Coronary artery (tissue), 2 donors: Measurements from ENCODE around the gene NEK2.

Experiments
- DNase-seq: peaks from one replicate; pipeline ENCODE4 v3.0.0-alpha.2; 2017; ENCODE audit warnings: low spot score
- H3K27ac ChIP-seq, 2 donors: fragments of 200-600 bp; sonication (generic); one replicate each; pipeline ENCODE4 v1.5.1; 2016 to 2019
- H3K4me3 ChIP-seq: fragments of 200-600 bp; sonication (generic); 2 replicates; pipeline ENCODE4 v1.5.1; 2016; ENCODE audit warnings: mild to moderate bottlenecking, moderate library complexity
- TF ChIP-seq, protein P1 (sequence below): fragments of 200-600 bp; sonication (generic); IDR thresholded peaks from one replicate; pipeline ENCODE4 v1.5.1; 2019; ENCODE audit warnings: antibody characterized with exemption

NEK2 gene

DNA sequence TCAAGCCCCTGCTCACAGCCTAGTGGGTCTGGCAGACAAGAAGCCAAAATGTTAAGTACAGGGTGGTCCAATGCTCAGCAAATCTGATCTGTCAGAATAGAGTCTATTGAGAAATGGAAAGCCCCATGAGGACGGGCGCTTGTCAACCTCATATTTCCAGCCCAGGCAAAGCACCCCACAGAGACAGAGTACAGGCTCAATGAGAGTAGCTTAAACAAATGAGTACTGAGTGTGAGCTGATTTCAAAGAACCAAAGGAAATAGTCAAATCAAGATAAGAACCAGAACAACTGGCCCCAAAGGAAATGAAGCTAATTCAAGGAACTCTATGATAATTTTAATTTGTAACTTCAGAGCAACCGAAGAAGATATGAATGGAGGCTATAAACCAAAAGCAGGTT is 51.9 kb downstream of the NEK2 start:
- no peak for DNase-seq
- Histone ChIP-seq H3K4me3 (no peak overlapping the region), H3K27ac (no peak overlapping the region)
- TF ChIP-seq, protein P1, sequence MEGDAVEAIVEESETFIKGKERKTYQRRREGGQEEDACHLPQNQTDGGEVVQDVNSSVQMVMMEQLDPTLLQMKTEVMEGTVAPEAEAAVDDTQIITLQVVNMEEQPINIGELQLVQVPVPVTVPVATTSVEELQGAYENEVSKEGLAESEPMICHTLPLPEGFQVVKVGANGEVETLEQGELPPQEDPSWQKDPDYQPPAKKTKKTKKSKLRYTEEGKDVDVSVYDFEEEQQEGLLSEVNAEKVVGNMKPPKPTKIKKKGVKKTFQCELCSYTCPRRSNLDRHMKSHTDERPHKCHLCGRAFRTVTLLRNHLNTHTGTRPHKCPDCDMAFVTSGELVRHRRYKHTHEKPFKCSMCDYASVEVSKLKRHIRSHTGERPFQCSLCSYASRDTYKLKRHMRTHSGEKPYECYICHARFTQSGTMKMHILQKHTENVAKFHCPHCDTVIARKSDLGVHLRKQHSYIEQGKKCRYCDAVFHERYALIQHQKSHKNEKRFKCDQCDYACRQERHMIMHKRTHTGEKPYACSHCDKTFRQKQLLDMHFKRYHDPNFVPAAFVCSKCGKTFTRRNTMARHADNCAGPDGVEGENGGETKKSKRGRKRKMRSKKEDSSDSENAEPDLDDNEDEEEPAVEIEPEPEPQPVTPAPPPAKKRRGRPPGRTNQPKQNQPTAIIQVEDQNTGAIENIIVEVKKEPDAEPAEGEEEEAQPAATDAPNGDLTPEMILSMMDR: no peak

DNA sequence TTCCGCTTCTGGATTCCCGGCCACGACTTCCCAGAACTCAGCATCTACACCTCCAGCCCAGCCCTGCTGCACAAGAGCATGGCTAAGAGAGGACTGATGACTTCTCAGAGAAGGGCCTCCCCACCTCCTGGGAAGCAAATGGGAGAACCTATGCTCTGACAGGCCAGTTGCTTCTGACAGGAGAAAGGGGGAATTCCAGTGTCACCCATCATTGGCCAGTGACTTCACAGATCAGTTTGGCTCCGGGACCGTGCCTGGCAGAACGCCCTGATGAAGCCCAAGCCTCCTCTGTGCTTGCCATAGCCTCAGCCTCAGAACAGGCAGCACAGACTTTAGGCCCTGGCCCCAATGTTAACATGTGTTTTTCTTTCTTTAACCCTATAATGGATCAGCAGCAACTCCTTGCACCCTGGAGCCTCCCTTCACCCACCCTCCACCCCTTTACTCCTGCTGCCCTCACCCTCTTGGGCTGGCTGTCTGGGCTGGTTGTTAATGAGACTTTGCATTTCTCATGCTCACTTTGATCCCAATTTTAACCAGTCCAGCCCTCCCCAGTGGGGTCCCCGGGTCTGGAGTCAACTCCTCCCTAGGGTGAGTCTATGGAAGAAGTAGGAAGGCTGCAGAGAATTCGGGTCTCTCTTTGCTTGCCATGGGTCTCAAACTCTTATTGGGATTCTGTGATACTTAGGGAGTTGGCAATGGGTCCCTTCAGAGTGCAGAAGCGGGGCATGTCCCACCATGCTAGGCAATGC is 53.8 kb downstream of the NEK2 start:
- TF ChIP-seq, protein P1: no peak
- no peak for DNase-seq
- no peak overlapping the region for H3K27ac ChIP-seq
- no peak overlapping the region for H3K4me3 ChIP-seq

DNA sequence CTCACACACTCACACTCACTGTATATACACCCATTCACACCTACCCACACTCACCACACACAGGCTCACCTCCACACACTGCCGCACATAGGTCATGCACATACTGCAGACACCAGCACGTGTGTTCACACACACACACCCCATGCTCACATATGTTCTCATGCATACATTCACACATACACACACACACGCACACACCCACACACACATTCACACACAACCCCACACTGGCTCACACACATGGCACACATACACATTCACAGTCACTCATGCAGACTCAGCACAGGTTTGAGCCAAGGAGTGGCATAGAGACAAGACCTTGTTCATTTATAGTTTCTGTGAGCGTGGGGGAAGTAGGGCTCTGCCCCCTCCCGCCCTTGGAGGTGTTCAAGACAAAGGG is 55.3 kb downstream of the NEK2 start:
- no peak overlapping the region for H3K27ac ChIP-seq
- no peak overlapping the region for H3K4me3 ChIP-seq
- DNase-seq: no peak
- TF ChIP-seq, protein P1: no peak

DNA sequence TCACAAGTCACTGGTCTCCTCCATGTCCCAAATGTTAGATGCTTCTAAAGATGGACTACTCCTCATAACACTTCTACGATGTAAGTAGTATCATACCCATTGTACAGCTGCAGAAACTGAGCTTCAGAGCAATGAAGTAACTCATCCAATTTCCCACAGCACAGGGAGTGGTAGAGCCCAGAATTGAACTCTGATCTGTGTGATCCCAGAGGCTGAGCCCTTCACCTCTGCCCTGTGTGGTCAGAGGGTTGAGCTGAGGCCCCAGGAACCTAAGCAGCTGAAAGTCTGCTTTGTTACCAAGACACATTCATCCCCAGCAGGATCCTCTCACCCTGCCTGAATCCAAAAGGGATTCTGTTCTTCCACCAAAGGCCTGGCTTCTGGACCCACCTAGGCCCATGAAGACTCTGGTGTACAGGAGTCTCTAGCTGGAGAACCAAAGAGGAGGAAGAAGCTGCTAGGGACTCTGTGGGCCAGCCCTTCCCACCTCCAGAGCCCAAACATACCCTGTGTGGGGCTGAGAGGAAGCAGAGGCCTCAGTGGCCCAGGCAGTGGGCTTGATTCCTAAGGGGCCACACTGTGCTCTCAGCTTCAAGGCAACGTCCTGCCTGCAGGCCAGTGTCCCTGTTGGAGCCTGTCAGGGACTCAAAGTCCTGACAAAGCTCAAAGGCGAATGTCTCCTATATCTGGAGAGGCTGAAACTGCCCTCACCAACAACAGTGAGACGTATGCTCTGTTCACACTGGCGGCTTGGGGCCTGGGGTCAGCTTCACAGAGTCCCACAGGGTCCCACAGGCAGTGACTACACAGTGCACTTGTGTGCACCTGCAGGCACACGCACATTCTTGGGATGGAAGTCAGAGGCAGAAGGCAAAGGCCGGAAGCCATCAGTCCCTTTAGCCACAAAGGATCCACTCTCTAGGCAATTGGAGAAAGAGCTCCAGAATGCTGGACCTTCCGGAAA is 56.1 kb downstream of the NEK2 start:
- TF ChIP-seq, protein P1: no peak
- no peak overlapping the region for H3K27ac ChIP-seq
- H3K4me3 ChIP-seq: no peak overlapping the region
- DNase-seq: no peak

DNA sequence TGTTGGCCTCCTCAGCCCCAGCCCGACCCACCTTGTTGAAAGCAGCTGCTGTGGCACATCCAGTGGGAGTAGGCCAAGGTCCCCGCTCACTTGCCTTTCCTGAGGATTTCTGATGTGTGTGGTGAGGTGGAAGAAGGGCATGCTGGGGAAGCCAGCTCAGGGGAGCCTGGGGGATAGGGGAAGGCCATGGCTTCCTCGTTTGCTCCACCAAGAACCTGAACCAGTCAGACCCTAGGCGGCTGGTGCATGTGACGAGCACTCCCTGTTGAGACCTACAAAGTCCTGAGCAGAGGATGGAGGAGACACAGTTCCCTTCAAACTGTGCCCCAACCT is 58.5 kb downstream of the NEK2 start:
- DNase-seq: no peak
- TF ChIP-seq, protein P1: no peak
- no peak overlapping the region for H3K4me3 ChIP-seq
- peak overlapping the region; percentile 22 to 76 for H3K27ac ChIP-seq

DNA sequence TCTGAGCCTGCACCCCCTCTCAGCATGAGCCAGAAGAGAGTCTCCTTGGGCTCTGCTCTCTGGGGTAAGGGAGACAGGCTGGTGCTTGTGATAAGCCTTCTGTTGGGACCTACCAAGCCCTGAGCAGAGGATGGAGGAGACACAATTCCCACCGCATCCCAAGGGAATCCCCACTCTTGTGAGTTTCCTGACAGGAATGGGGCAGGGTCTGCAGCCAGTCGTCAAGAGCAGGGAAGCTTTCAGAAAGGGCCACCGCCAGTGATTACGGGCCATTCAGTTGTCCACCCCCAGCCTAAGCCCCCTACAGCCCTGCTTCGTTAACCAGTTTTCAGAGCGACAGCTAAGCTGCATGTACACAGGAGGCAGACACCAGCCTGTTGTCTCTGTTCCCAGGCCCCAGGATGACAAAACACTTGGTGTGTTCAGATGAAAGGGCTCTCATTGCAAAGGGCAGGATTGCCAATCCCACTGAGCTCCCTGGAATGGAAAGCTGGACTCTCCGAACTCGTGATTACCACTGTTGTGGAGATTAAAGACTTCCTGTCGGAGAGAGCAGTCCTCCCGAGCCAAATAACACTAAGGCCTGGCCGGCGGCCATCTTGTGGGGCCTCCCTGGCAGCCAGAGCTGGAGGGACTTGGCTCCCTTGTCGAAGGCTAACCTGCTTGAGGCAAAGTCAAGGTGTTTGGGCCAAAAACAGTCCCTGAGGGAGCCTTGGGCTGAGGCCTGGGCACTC is 59.0 kb downstream of the NEK2 start:
- DNase-seq: no peak
- TF ChIP-seq, protein P1: no peak
- H3K4me3 ChIP-seq: no peak overlapping the region
- peak overlapping the region; percentile 22 to 76 for H3K27ac ChIP-seq
